GM10266 (cell line): ENCODE data around the gene DNAJC10.
"Not testable (repeated sequence)": the region's sequence is repeated elsewhere in the genome, so short reads cannot be mapped to it uniquely, and the experiment has no call there.

Source experiments
- DNase-seq: peaks from one replicate; pipeline ENCODE4 v3.0.0; 2012; ENCODE audit errors: extremely low spot score
- TF ChIP-seq, protein P1 (sequence below): IDR thresholded peaks from 2 replicates; pipeline ENCODE4 v1.5.1; 2012; ENCODE audit warnings: mild to moderate bottlenecking, low read depth; ENCODE audit not compliant: control insufficient read depth, insufficient read depth; ENCODE audit errors: missing control alignments

Gene DNAJC10

GRCh38 chr2:182741620-182742019 lies 25.6 kb downstream of the DNAJC10 start:
- DNase-seq = no peak

DNA sequence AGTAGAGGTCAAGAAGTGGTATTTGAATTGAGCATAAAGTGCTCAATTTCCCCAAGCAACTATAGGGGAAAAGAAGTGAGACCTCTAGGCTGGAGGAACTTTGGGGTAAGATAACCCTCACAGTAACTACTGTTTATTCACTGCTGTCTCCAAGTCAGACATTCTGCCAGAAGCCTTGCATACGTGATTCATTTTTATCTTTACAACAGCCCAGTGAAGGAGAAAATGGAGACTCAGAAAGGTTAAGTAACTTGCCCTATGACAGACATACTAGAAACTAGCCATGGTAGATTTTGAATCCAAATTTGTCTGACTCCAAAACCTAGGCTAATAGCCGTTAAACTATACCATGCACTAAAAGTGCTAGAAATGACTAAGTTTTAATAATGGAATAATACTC lies 28.4 kb downstream of the DNAJC10 start:
- TF ChIP-seq, protein P1, sequence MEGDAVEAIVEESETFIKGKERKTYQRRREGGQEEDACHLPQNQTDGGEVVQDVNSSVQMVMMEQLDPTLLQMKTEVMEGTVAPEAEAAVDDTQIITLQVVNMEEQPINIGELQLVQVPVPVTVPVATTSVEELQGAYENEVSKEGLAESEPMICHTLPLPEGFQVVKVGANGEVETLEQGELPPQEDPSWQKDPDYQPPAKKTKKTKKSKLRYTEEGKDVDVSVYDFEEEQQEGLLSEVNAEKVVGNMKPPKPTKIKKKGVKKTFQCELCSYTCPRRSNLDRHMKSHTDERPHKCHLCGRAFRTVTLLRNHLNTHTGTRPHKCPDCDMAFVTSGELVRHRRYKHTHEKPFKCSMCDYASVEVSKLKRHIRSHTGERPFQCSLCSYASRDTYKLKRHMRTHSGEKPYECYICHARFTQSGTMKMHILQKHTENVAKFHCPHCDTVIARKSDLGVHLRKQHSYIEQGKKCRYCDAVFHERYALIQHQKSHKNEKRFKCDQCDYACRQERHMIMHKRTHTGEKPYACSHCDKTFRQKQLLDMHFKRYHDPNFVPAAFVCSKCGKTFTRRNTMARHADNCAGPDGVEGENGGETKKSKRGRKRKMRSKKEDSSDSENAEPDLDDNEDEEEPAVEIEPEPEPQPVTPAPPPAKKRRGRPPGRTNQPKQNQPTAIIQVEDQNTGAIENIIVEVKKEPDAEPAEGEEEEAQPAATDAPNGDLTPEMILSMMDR = no peak
- DNase-seq = no peak

More at GRCh38 chr2:182741620-182742019, 25.6 kb downstream of the DNAJC10 start:
- TF ChIP-seq, protein P1 = no peak

GRCh38 chr2:182745061-182745460 lies 29.0 kb downstream of the DNAJC10 start:
- TF ChIP-seq, protein P1 = no peak
- no peak for DNase-seq

- DNase-seq = not testable (repeated sequence)
These were observed 29.8 kb downstream of the DNAJC10 start for GRCh38 chr2:182745894-182746293.

DNA sequence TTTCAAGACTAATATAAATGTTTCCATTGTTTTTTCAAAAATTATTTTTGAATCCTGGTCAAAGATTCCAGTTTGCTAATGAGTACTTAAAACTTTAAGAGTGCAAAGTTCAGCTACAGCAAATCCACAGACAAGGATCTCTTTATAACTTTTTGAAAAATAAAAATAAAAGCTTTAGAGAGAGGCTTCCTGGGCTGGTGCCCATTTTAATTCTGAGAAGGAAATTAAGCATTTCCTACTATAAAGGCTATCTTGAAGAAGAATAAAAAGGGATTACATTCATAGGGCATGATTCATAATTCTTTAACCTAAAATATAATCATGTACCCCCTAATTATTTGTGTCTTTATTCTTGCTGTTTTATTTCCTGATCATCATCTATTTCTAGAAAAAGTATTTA lies 38.2 kb downstream of the DNAJC10 start:
- TF ChIP-seq, protein P1 = no peak
- DNase-seq = no peak

DNA sequence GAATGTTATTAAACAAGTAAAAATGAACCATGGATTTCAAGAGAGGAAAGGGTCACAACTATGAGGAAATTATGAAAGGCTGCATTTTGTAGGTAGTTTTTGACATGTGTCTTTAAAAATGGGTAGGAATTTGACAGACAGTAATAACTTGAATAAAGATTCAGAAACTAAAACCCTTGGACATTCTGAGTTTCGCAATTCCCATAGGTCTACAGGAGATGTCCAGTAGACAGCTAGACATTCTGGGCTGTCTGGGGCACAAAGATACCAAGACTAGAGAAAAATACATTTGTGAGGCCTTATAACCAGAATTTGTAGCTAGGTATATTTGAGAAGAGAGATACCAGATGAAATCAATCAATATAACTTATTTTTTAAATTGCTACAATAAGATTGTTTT lies 42.3 kb downstream of the DNAJC10 start:
- TF ChIP-seq, protein P1 = no peak
- DNase-seq = no peak

DNA sequence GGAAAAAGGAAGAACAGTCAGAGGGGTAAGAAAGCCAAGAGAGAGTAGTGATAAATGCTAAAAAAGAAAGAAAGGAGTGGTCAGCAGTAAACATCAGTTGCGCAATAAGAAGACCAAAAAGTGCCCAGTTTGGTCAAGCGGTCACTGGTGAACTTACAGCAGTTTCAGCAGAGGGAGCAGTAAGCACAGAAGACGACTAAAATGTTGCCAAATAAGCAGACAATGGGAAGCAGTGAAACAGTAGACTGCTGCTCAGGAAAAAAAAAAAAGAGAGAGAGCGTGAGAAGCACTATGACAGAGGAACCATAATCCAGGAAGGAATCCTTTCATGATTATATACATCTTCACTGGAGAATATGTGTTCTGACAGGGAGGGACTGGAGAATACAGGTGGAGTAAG lies 45.8 kb downstream of the DNAJC10 start:
- TF ChIP-seq, protein P1 = no peak
- DNase-seq = no peak

- TF ChIP-seq, protein P1 = peak; percentile 51
- no peak for DNase-seq
These were observed 47.4 kb downstream of the DNAJC10 start for GRCh38 chr2:182763311-182763912.
